NCI-H345 treated with DMSO at 0.1 percent for 48 hours (cell line): Measurements from ENCODE around the gene SETBP1.

ENCODE experiments used
- DNase-seq: peaks from one replicate; lab custom pipeline; 2025; ENCODE audit not compliant: unreplicated experiment; lab: John Stamatoyannopoulos, UW

Gene SETBP1

GRCh38 chr18:44896846-44897245, 216.2 kb downstream of the SETBP1 start:
- peak; percentile 91 for DNase-seq

GRCh38 chr18:44897411-44897810, 216.7 kb downstream of the SETBP1 start:
- DNase-seq: peak; percentile 78

- DNase-seq: no peak
Observed at GRCh38 chr18:44897816-44898215, 217.1 kb downstream of the SETBP1 start.

DNA sequence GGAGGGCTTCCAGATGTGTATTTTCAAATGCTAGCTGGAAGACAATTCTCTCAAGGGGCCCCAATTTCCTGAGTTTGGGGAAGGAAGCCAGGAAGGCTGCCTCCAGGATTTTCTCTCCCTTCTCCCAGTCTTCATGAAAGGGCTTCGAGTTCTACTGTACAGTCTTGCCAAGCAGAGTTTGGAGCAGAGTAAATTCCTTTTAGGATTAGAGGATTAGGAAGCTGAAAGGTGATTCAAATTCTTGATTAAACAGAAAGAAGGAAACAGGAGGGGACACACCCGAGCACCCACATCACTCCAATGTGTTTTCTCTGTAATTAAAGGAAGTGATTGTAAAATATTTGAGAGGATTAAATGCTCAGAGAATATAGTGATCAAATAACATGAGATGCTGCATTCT, 217.8 kb downstream of the SETBP1 start:
- DNase-seq: no peak

DNA sequence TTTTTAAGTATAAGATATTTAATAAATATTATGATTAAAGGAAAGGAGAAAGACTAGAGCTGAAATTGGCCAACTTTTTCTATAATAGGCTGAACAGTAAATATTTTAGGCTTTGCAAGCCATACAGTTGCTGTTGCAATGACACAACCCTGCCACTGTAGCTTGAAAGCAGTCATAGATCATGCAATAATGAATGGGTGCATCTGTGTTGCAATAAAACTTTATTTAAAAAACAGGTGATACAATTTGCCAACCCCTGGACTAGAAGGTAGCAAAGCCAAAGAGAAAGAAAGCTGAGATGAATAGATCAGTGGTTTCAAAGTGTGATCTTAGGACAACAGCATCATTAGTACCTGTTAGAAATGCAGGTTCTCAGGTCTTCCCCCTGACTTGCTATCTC, 219.1 kb downstream of the SETBP1 start:
- no peak for DNase-seq

- DNase-seq: no peak
Observed at GRCh38 chr18:44900627-44901026, 219.9 kb downstream of the SETBP1 start.

DNA sequence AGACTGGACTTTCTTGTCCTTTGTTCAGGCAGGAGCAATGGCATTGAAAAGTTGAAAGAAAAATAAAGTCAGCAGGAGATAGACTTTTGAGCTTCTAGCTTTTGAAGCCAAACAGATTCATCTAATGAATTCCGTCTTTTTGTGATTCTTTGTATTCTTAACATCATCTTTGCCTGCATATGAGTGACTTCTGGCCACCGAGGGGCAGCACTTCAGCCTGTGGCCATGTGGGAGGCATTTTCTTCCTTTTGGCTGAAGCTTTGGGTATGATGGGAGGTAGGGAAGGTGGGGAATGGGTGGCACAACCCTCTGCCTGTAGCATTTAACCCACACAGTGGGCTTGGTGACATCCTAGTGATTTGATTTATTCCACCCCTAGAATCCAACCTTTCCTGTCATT, 220.6 kb downstream of the SETBP1 start:
- no peak for DNase-seq

DNA sequence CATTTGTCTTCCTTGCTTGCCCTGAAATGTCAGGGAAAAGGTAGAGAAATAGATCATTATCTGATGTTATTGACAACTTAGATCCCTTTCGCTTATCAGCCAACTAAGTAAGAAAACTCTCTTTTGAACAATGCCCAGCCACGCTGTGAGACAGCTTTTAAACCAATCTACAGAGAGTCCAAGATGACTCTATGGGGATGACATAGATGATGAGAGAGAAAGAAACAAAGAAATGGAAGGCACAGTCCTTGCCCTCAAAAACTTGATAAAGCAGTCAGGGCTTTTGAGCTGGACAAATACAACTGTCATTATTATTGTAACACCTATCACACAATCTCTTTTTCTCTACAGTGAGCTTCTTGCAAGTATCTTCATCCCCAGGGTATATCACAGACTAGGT, 222.6 kb downstream of the SETBP1 start:
- no peak for DNase-seq

DNA sequence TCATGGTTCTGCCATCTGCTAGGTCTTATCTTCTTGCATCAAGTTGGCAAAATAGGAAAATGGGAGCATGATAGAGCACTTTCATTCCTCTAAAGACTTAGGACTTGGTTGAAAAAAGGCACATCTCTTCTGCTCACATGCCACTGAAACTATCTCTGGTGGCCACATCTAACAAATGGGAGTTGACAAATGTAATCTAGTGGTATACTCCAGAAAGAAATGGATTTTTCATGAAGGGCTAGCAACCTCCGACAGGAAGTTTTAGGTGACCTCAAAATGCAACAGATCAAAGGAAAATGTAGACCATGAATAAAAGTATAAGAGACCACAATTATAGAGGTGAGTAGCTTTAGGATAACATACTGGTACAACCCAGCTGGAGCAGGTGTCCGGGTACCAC, 224.1 kb downstream of the SETBP1 start:
- DNase-seq: no peak

GRCh38 chr18:44909191-44909719, 228.6 kb downstream of the SETBP1 start:
- DNase-seq: no peak

DNA sequence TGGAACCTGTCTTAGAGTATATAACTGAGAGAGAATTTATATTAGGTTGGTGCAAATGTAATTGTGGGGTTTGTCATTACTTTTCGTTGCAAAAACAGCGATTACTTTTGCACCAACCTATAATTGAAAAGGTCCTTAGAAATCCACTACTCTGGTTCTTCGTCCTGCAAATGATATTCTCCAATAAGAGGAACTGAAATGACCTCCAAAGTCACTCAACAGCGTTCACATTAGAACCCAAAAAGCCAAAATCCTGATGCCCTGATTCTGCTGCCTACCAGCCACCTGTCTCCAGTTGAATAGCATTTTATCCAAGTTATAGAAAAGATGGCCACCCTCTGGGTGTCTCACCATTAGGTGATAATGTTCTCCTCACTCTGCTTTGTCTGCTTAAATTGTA, 230.6 kb downstream of the SETBP1 start:
- no peak for DNase-seq

DNA sequence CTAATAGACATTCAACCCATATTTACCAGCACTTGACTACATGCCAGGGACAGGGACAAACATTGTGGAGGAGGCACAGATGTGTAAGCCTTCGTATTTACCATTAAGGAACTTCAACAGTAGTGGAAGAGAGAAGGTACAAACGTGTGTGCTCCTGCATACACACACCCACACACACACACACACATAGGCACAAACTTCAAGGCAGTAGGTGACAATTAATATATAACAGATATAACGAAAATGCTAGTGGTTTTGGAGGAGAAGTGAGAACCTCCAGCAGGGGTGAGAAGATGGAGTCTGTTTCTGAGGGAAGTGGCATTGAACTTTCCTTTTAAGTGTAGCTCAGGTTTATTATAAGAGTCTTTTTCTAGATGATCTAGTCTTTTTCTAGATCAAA, 231.1 kb downstream of the SETBP1 start:
- DNase-seq: no peak

- DNase-seq: no peak
Observed at GRCh38 chr18:44912740-44913478, 232.2 kb downstream of the SETBP1 start.

- DNase-seq: no peak
Observed at GRCh38 chr18:44914028-44914427, 233.3 kb downstream of the SETBP1 start.

DNA sequence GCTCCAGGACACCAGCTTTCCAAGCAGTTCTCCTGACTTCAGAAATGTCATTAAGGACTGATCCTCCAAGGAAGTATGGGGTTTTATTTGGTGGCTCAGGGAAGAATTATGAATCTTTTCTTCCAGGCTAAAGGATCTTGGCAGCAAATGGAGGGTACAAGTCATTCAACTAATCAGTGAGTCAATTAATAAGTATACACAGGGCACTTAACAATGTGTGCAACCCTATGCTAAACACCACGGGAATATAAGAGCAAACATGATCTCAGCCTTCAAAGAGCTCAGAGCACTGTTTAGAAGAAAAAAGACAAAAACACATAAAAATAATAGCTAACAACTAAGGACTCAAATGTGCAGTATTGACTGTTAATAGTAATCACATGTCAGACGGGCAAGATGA, 234.5 kb downstream of the SETBP1 start:
- no peak for DNase-seq

- no peak for DNase-seq
Observed at GRCh38 chr18:44915661-44916060, 235.0 kb downstream of the SETBP1 start.

DNA sequence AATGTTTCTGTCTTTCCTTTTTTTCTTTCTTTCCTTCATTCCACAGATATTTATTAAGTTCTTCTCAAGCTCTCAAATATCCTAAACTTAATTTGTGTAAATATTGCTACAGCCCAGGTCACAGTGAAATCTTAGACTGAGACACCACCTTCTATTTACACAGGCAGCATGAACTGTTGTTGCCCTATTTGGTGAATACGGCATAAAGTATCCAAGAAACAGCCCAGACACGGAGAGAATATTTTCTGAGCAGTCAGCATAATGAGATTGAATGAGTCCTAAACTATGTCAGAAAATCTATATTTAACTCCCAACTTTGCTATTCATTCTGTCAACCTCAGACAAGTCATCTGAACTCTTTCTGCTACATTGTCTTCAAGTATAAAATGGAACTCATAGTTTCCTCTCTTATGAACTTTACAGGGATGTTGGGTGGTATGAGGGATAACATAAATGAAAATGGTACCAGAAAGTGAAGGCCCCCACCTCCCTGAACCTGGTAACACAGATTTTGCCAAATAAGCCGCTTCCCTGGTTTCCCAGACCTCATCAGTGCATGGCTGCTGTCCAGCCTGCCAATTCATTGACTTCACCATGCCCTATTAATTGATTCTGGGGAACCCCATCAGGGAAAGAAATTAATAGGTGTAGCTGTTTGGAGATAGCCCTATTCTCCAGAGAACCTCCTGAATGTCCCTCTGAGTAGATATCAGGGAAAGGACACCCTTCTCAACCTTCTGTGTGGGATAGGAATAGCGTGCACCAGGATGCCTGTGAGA, 235.9 kb downstream of the SETBP1 start:
- no peak for DNase-seq

DNA sequence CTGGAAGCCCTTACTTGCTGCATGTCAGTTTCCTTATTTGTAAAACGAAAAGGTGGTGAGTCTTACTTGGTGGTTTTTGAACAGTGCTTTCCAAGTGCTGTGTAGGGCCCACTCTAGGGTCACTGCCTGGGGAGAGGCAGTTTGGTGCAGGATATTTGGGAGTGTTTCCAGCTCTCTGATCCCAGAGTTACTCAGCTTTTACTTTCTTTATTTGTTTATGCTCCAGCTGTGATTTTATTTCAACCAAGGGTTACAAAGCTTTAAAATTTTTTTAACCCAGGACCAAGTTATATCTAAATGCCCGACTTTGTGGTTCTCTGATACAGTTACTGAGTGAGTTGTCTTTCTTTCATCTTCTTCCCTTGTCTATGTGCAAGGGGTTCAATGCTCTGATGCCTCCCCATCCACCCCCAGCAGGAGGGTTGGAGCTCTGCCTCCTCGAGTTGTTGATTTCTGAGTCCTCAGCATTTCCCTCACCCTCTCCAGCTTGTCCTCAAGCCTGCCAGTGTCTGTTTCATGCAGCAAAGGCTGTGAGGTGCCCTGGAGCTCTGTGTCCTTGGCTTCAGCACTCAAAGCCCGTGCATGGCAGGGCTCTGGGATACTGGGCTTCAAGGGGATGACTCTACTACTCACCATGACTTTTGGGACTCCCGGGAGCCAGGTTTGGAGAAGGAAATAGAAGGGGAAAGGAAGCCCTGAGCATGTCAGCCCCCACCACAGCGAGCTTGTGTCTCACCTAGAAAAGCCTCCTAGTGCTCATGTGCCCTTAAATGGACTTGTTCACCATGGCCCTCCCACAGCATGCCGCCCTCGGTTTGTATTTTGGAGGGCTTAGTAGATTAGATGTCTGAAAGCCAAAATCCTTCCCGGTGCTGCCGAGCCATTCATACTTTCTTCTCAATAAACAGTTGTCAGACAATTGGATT, 236.8 kb downstream of the SETBP1 start:
- DNase-seq: no peak

- DNase-seq: no peak
Observed at GRCh38 chr18:44918142-44918476, 237.4 kb downstream of the SETBP1 start.

DNA sequence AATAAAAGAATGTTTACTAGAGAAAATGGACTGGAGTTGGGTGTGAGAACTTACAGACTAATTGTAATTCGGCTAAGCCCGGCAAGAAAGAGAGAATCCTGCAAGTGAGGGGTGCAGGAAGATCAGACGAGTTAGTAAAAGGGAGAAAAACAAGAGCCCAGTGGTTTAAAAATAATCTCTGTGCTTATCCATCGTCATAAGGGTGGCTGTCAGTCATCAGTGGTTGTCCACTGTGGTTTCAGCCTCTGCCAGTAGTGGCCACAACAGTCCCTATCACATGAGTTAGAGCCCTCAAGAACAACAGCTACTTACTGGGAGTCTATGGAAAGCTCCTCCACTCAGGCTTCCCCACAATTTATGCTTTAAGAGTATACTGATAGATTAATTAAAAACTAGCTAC, 239.8 kb downstream of the SETBP1 start:
- no peak for DNase-seq

DNA sequence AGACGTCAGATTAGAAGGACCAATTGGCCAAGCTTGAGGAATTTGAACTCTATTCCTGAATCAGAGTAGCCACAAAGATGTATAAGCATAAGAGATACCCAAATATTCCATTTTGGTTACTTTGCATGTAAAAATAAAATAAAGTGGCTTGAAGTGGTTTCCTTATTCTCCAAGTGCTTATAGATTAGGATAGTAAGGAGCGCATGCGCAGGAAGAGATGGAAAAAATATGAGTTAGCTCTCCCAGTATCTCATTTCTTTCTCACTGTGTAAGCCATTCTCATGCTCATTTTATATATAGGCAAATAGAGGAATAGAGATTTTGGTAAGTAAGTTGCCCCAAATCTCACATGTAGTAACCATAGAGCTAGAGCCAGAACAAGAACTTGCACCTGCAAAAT, 241.3 kb downstream of the SETBP1 start:
- no peak for DNase-seq
